Fibroblast of lung (primary cell): ENCODE measurements around the gene DTX2. TPM values are rescaled to one million over a fixed set of nuclear protein-coding genes. Genes with fewer than 3 reads are reported as not detected.

Experiments used
- DNase-seq, 2 donors: peaks; one replicate each; pipeline versions ENCODE4 v3.0.0 to v3.0.0-alpha.2; 2010; ENCODE audit warnings: low read depth in 2 of 2
- H2AFZ ChIP-seq: 2 replicates; pipeline ENCODE4 v1.5.1; 2012; ENCODE audit warnings: low read length, control low read depth, inconsistent platforms
- H3K27ac ChIP-seq: 2 replicates; pipeline ENCODE4 v1.5.1; 2011; ENCODE audit warnings: low read length, control low read depth; ENCODE audit not compliant: insufficient read depth
- H3K27me3 ChIP-seq: 2 replicates; pipeline ENCODE4 v1.5.1; 2011; ENCODE audit warnings: mild to moderate bottlenecking, low read length; ENCODE audit not compliant: control insufficient read depth, insufficient read depth
- H3K36me3 ChIP-seq: 2 replicates; pipeline ENCODE4 v1.5.1; 2011; ENCODE audit warnings: low read length; ENCODE audit not compliant: control insufficient read depth, insufficient read depth
- H3K4me1 ChIP-seq: 2 replicates; pipeline ENCODE4 v1.5.1; 2011; ENCODE audit warnings: low read length; ENCODE audit not compliant: control insufficient read depth, insufficient read depth; ENCODE audit errors: extremely low read depth
- H3K4me2 ChIP-seq: 2 replicates; pipeline ENCODE4 v1.5.1; 2011; ENCODE audit warnings: low read length, control low read depth; ENCODE audit not compliant: insufficient read depth; ENCODE audit errors: extremely low read depth
- H3K4me3 ChIP-seq, 4 experiments: fragments of 200-600 bp in 1 of 4; sonication (generic) in 1 of 4; replicated peaks in 1 of 4; 2 replicates each; pipeline ENCODE4 v1.5.1; 2011 to 2016; ENCODE audit warnings: low read length in 4 of 4, low read depth in 3 of 4, mild to moderate bottlenecking in 3 of 4, control low read depth in 2 of 4, inconsistent platforms in 1 of 4, mixed read lengths in 1 of 4; ENCODE audit not compliant: insufficient read depth in 1 of 4; ENCODE audit errors: control extremely low read depth in 1 of 4
- H3K79me2 ChIP-seq: 2 replicates; pipeline ENCODE4 v1.5.1; 2012; ENCODE audit warnings: mild to moderate bottlenecking, low read length, inconsistent platforms; ENCODE audit not compliant: control insufficient read depth, insufficient read depth
- H3K9ac ChIP-seq: 2 replicates; pipeline ENCODE4 v1.5.1; 2011; ENCODE audit warnings: mild to moderate bottlenecking, low read length, control low read depth; ENCODE audit not compliant: insufficient read depth
- H3K9me3 ChIP-seq: 2 replicates; pipeline ENCODE4 v1.5.1; 2012; ENCODE audit warnings: low read depth, low read length; ENCODE audit not compliant: control insufficient read depth, insufficient read depth
- H4K20me1 ChIP-seq: 2 replicates; pipeline ENCODE4 v1.5.1; 2011; ENCODE audit warnings: low read length; ENCODE audit not compliant: control insufficient read depth, insufficient read depth; ENCODE audit errors: extremely low read depth
- CTCF ChIP-seq, 2 donors: IDR thresholded peaks in 1 of 2; conservative IDR thresholded peaks in 1 of 2; 1 replicate in 1 of 2; 2 replicates in 1 of 2; pipeline ENCODE4 v1.5.1; 2011 to 2012; ENCODE audit warnings: low read length in 2 of 2, control low read depth in 1 of 2, inconsistent platforms in 1 of 2, low read depth in 1 of 2, mild to moderate bottlenecking in 1 of 2
- EZH2 ChIP-seq: IDR thresholded peaks from 2 replicates; pipeline ENCODE4 v1.5.1; 2012; ENCODE audit warnings: low read length, control low read depth, mild to moderate bottlenecking; ENCODE audit errors: missing control alignments
- polyA plus RNA-seq, 2 donors: library from polyadenylated mRNA; depleted of rRNA in 1 of 2; stranded (reverse) in 1 of 2; unstranded in 1 of 2; fragments of >200 nt; gene quantifications; 2 replicates each; pipeline ENCODE4 v1.2.1, GENCODE V29; 2011 to 2012; ENCODE audit warnings: missing spikeins in 1 of 2
- total RNA-seq: library from RNA; depleted of rRNA; stranded (reverse); fragments of >200 nt; gene quantifications from 2 replicates; pipeline ENCODE4 v1.2.1, GENCODE V29; 2014

Gene DTX2
- total and polyA plus RNA-seq, 2 donors (not counting 1 experiment from before 2014, with no cell fraction given): 2.2 to 6.8 TPM

GRCh38 chr7:76428868-76429805 lies 32.4 kb upstream of the DTX2 start:
- DNase-seq: peak in 1 of 2 donors; percentile 56
- no peaks in the 10 kb centered on the region for H3K79me2 ChIP-seq
- no peak for TF ChIP-seq EZH2
- no peak for TF ChIP-seq CTCF (conservative IDR thresholded peaks at IDR 0.05 in 1 of 2, IDR thresholded peaks at IDR 0.05 in 1 of 2; ENCODE audit: low read depth in 1 of 2, low read length in 2 of 2)

GRCh38 chr7:76430211-76430610 lies 31.3 kb upstream of the DTX2 start:
- Histone ChIP-seq H3K4me1 (no peaks in the 10 kb centered on the region), H3K27me3 (no peaks in the 10 kb centered on the region), H3K4me2 (no peak overlapping the region), H3K79me2 (no peaks in the 10 kb centered on the region), H4K20me1 (no peaks in the 10 kb centered on the region), H3K4me3 (no peak overlapping the region), H2AFZ (no peak overlapping the region), H3K9me3 (no peaks in the 10 kb centered on the region), H3K36me3 (no peaks in the 10 kb centered on the region), H3K27ac (no peak overlapping the region), H3K9ac (no peak overlapping the region)
- DNase-seq: no peak
- no peak for TF ChIP-seq CTCF (conservative IDR thresholded peaks at IDR 0.05 in 1 of 2, IDR thresholded peaks at IDR 0.05 in 1 of 2; ENCODE audit: low read depth in 1 of 2, low read length in 2 of 2)

More at GRCh38 chr7:76428868-76429805, 32.4 kb upstream of the DTX2 start:
- H2AFZ ChIP-seq: no peak overlapping the region
- H4K20me1 ChIP-seq: no peaks in the 10 kb centered on the region
- H3K9me3 ChIP-seq: no peaks in the 10 kb centered on the region
- no peak overlapping the region for H3K4me3 ChIP-seq
- no peak overlapping the region for H3K4me2 ChIP-seq
- no peaks in the 10 kb centered on the region for H3K4me1 ChIP-seq
- H3K27me3 ChIP-seq: no peaks in the 10 kb centered on the region
- H3K27ac ChIP-seq: no peak overlapping the region
- no peaks in the 10 kb centered on the region for H3K36me3 ChIP-seq
- H3K9ac ChIP-seq: no peak overlapping the region

GRCh38 chr7:76430836-76431235 lies 30.7 kb upstream of the DTX2 start:
- TF ChIP-seq EZH2 (no peak), CTCF (conservative IDR thresholded peaks at IDR 0.05 in 1 of 2, IDR thresholded peaks at IDR 0.05 in 1 of 2; ENCODE audit: low read depth in 1 of 2, low read length in 2 of 2) (no peak)
- Histone ChIP-seq H3K79me2 (no peaks in the 10 kb centered on the region), H3K36me3 (no peaks in the 10 kb centered on the region), H3K9ac (no peak overlapping the region), H3K27me3 (no peaks in the 10 kb centered on the region), H2AFZ (no peak overlapping the region), H3K4me1 (no peaks in the 10 kb centered on the region), H3K9me3 (no peaks in the 10 kb centered on the region), H3K4me3 (no peak overlapping the region), H3K27ac (no peak overlapping the region), H4K20me1 (no peaks in the 10 kb centered on the region), H3K4me2 (no peak overlapping the region)
- DNase-seq: no peak
